Adrenal gland (tissue), 12 donors: ENCODE data around the gene LCN12. TPM values are rescaled to one million over a fixed set of nuclear protein-coding genes. Genes with fewer than 3 reads are reported as not detected.

ENCODE experiments used
- DNase-seq, 7 donors: peaks; one replicate each; pipeline ENCODE4 v3.0.0-alpha.2; 2019 to 2020
- H3K27ac ChIP-seq, 5 donors: fragments of 200-600 bp; sonication (generic) in 4 of 5; 1 replicate in 3 of 5; 2 replicates in 2 of 5; pipeline versions ENCODE4 v1.5.1 to v1.8.0; 2016 to 2020; ENCODE audit warnings: mild to moderate bottlenecking in 1 of 5
- H3K27me3 ChIP-seq: fragments of 200-600 bp; 2 replicates; pipeline ENCODE4 v1.8.0; 2021
- H3K36me3 ChIP-seq, 2 donors: fragments of 200-600 bp; replicated peaks in 1 of 2; 1 replicate in 1 of 2; 2 replicates in 1 of 2; pipeline versions ENCODE4 v1.5.1 to v1.8.0; 2018 to 2022
- H3K4me1 ChIP-seq, 2 donors: fragments of 200-600 bp; replicated peaks in 1 of 2; 1 replicate in 1 of 2; 2 replicates in 1 of 2; pipeline versions ENCODE4 v1.5.1 to v1.8.0; 2018 to 2021
- H3K4me3 ChIP-seq, 4 donors: fragments of 200-600 bp; sonication (generic) in 3 of 4; one replicate each; pipeline ENCODE4 v1.5.1; 2016 to 2018
- H3K9me3 ChIP-seq, 3 donors: fragments of 200-600 bp; sonication (generic) in 1 of 3; replicated peaks in 1 of 3; 1 replicate in 2 of 3; 2 replicates in 1 of 3; pipeline versions ENCODE4 v1.5.1 to v1.8.0; 2016 to 2021
- POLR2A ChIP-seq, 2 donors: fragments of 450-650 bp; IDR thresholded peaks; one replicate each; pipeline ENCODE4 v1.6.1; 2017; ENCODE audit warnings: antibody characterized with exemption in 2 of 2, mild to moderate bottlenecking in 2 of 2, moderate library complexity in 1 of 2
- WGBS, 4 donors: extraction: QIAGEN DNeasy Blood & Tissue Kit in 2 of 4; methylation state at CpG; one replicate each; pipeline versions ENCODE4 v1.1.5 to v1.1.7; 2013 to 2017; 5-methylcytosine and 5-hydroxymethylcytosine counted together
- intact Hi-C, 2 donors: fragments of 100-400 bp; cut with DNase I; formaldehyde crosslinking; loops; one replicate each; pipeline versions ENCODE4 v1.14.1 to v1.15.0; 2022 to 2023
- polyA plus RNA-seq, 3 donors: library from polyadenylated mRNA; stranded (reverse); fragments of 200-250 nt in 2 of 3; fragments of 350-450 nt in 1 of 3; fragmentation: Illumina TruSeq in 1 of 3; extraction: RNeasy Lipid Tissue Mini Kit (QIAGEN cat#74804) in 1 of 3; gene quantifications; one replicate each; pipeline ENCODE4 v1.2.3, GENCODE V29; 2013 to 2014
- total RNA-seq, 9 donors: library from RNA; depleted of rRNA in 4 of 9; stranded (reverse); fragments of >200 nt in 4 of 9; fragments of 120-200 nt in 1 of 9; fragmentation: NEBNext Ultra II Directional in 1 of 9; extraction: Animal tissue kit (Norgen Biotek cat#: 25700) in 1 of 9; gene quantifications; one replicate each; pipeline versions ENCODE4 v1.1.0 to v1.2.4, GENCODE V29; 2013 to 2023
- TF ChIP-seq, protein P1 (sequence below), 6 experiments: fragments of 450-650 bp in 4 of 6; fragments of 200-600 bp in 2 of 6; sonication (generic) in 1 of 6; IDR thresholded peaks; 1 replicate in 5 of 6; 2 replicates in 1 of 6; pipeline versions ENCODE4 v1.5.1 to v1.8.0; 2016 to 2021; ENCODE audit warnings: antibody characterized with exemption in 6 of 6, mild to moderate bottlenecking in 2 of 6, moderate library complexity in 1 of 6
- donor health status: healthy with polysubstance abuse.
- donor health status: Bipolar disorder and iron deficiency.
- donor health status: DM: yes; HTN: yes; CAD: no.
- donor health status: DM: no; HTN: no; CAD: no.
- donor health status: DM: no; HTN: no; CAD: no.
- donor health status: DM: yes; HTN: yes; CAD: no.

Gene LCN12
- total and polyA plus RNA-seq, 12 donors, result 0.75 to 31.8 (median 4.4) TPM; not detected in 1

DNA sequence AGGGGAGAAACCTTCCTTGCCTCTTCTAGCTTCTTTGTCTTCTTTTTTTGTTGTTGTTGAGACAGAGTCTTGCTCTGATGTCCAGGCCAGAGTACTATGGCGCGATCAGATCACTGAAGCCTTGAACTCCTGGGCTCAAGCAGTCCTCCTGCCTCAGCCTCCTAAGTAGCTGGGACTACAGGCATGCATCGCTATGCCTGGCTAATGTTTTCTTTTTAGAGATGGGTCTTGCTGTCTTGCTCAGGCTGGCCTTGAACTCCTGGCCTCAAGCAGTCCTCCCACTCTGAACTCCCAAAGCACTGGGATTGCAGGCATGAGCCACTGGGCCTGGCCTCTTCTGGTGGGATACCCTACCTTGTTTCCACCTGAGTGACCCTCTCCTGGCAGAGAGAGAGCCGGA, 36.8 kb downstream of the LCN12 start:
- Histone ChIP-seq H3K36me3 (no peaks in the 10 kb centered on the region), H3K4me3 (no peak overlapping the region), H3K27me3 (peaks cover 19% of the 10 kb centered on the region), H3K9me3 (no peaks in the 10 kb centered on the region), H3K27ac (no peak overlapping the region), H3K4me1 (peaks cover 7 to 15% of the 10 kb centered on the region in 2 donors)
- TF ChIP-seq, protein P1, sequence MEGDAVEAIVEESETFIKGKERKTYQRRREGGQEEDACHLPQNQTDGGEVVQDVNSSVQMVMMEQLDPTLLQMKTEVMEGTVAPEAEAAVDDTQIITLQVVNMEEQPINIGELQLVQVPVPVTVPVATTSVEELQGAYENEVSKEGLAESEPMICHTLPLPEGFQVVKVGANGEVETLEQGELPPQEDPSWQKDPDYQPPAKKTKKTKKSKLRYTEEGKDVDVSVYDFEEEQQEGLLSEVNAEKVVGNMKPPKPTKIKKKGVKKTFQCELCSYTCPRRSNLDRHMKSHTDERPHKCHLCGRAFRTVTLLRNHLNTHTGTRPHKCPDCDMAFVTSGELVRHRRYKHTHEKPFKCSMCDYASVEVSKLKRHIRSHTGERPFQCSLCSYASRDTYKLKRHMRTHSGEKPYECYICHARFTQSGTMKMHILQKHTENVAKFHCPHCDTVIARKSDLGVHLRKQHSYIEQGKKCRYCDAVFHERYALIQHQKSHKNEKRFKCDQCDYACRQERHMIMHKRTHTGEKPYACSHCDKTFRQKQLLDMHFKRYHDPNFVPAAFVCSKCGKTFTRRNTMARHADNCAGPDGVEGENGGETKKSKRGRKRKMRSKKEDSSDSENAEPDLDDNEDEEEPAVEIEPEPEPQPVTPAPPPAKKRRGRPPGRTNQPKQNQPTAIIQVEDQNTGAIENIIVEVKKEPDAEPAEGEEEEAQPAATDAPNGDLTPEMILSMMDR (IDR thresholded peaks at IDR 0.05), result no peak
- no peak for TF ChIP-seq POLR2A (IDR thresholded peaks at IDR 0.05)
- 90 to 99% (median 93%) methylated on average over 4 of the region's 4 CpGs for WGBS, 4 donors
- DNase-seq, result no peak
- intact Hi-C loops, result no loop called here

DNA sequence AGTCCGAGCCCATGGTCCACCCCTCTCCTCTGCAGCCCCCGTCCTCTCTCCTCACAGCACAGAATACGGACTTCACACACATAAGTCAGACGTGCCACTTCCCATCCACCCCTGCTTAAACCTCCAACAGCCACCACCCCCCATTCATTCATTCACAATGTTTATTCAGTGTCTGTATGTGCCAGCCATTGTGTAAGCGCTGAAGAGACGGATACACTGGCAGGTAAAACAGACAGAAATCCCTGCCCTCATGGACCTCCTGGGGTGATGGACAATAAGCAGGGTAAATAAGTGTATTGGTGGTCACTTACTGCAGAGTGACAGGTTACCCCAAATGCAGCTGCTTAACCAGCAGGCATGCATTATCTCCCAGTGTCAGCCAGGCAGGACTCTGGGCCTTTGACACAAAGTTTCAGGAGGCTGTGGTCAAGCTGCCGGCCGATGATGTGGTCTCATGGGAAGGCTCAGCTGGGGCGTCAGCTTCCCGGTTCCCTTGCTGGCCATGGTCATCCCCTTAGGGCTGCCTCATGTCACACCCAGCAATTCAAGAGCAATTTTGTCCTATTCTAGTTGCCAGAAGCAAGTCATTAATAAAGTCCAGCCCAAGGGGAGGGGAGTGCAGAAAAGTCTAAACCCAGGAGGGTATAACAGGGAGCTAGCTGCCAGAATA, 38.3 kb downstream of the LCN12 start:
- Histone ChIP-seq H3K27me3 (peaks cover 8% of the 10 kb centered on the region), H3K4me1 (peaks cover 7 to 16% of the 10 kb centered on the region in 2 donors), H3K36me3 (no peaks in the 10 kb centered on the region), H3K9me3 (no peaks in the 10 kb centered on the region), H3K27ac (no peak overlapping the region), H3K4me3 (no peak overlapping the region)
- WGBS, 4 donors, result 80 to 90% (median 87%) methylated on average over 10 of the region's 10 CpGs
- intact Hi-C loops, result no loop called here
- TF ChIP-seq POLR2A (IDR thresholded peaks at IDR 0.05), result no peak
- TF ChIP-seq, protein P1 (IDR thresholded peaks at IDR 0.05), result no peak
- DNase-seq, result no peak

GRCh38 chr9:136991993-136992818, 40.1 kb downstream of the LCN12 start, which contains the start of gene PAXX:
PAXX (plus strand) TSS chr9:136992422; CDS start chr9:136992444, 22 bp downstream.
- Histone ChIP-seq H3K27me3 (no peaks in the 10 kb centered on the region), H3K27ac (peak within 1 kb of the TSS; percentile 48 to 95 (median 92)), H3K9me3 (no peaks in the 10 kb centered on the region), H3K4me3 (peak within 1 kb of the TSS; percentile 56 to 93 (median 77)), H3K4me1 (peaks cover 13 to 22% of the 10 kb centered on the region in 2 donors), H3K36me3 (no peaks in the 10 kb centered on the region)
- WGBS, 4 donors, result 0 to 4% (median 1%) methylated on average over 1 to 92 of the region's 92 CpGs
- TF ChIP-seq POLR2A (IDR thresholded peaks at IDR 0.05), result peak; percentile 33 to 55
- TF ChIP-seq, protein P1 (IDR thresholded peaks at IDR 0.05), result peak in 1 of 6 experiments; percentile 15
- intact Hi-C loops, result no loop called here
- DNase-seq, result peak; percentile 91 to 97 (median 95)

GRCh38 chr9:136992819-136993369, 40.8 kb downstream of the LCN12 start:
- intact Hi-C loops, result no loop called here
- peaks cover 13 to 22% of the 10 kb centered on the region in 2 donors for H3K4me1 ChIP-seq
- no peak for TF ChIP-seq POLR2A (IDR thresholded peaks at IDR 0.05)
- TF ChIP-seq, protein P1 (IDR thresholded peaks at IDR 0.05), result no peak
- no peaks in the 10 kb centered on the region for H3K9me3 ChIP-seq
- H3K36me3 ChIP-seq, result no peaks in the 10 kb centered on the region
- H3K27ac ChIP-seq, result peak overlapping the region in 3 of 5 donors; percentile 92 to 95 (median 93)
- H3K27me3 ChIP-seq, result no peaks in the 10 kb centered on the region
- H3K4me3 ChIP-seq, result peak overlapping the region; percentile 56 to 93 (median 77)
- no peak for DNase-seq
- WGBS, 4 donors, result 37 to 89% (median 56%) methylated on average over 2 to 18 of the region's 18 CpGs
